GM12878 (cell line): ENCODE measurements around the gene TNPO2. TPM values are rescaled to one million over a fixed set of nuclear protein-coding genes. Genes with fewer than 3 reads are reported as not detected.

Experiments
- ATAC-seq: fragments of 200-7000 bp; cut with Tn5 transposase; 3 replicates; pipeline ENCODE4 v1.9.1; 2020; ENCODE audit warnings: mild to moderate bottlenecking, moderate library complexity
- BruUV-seq: library from RNA; stranded (reverse); fragments of 400-500 nt; replicated peaks from 2 replicates; lab custom pipeline; 2021; lab: Mats Ljungman, UMichigan
- CTCF ChIA-PET: fragments of 300-600 bp; sonication (Branson Sonifier 250); formaldehyde crosslinking; extraction: SDS; loops from one replicate; lab custom pipeline; 2021; ENCODE audit warnings: inconsistent platforms; lab: Yijun Ruan, JAX
- POLR2A ChIA-PET: fragments of 350-600 bp; formaldehyde crosslinking; extraction: SDS; loops from one replicate; lab custom pipeline; 2021; ENCODE audit warnings: inconsistent platforms; lab: Charles Lee
- RAD21 ChIA-PET: fragments of 300-600 bp; sonication (Branson Sonifier 250); formaldehyde crosslinking; loops from one replicate; lab custom pipeline; 2023; ENCODE audit warnings: antibody characterized with exemption; ENCODE audit not compliant: unreplicated experiment; lab: Charles Lee
- SMC1A ChIA-PET: fragments of 300-600 bp; sonication (Branson Sonifier 250); formaldehyde crosslinking; loops from one replicate; lab custom pipeline; 2023; ENCODE audit not compliant: unreplicated experiment, uncharacterized antibody; lab: Charles Lee
- DNase-seq: peaks from one replicate; pipeline ENCODE4 v3.0.0-alpha.2; 2011; ENCODE audit warnings: low read depth, low spot score
- FAIRE-seq: peaks from 3 replicates; lab custom pipeline; 2011; peaks lifted over from hg19 to GRCh38; lab: Jason Lieb, UNC
- H2AFZ ChIP-seq: 2 replicates; pipeline ENCODE4 v1.6.0; 2011; ENCODE audit warnings: low read depth, low read length, control low read depth; ENCODE audit not compliant: control insufficient read depth
- H3K27ac ChIP-seq: 2 replicates; pipeline ENCODE4 v1.5.1; 2011; ENCODE audit warnings: control low read depth; ENCODE audit not compliant: control insufficient read depth, insufficient read depth
- H3K27me3 ChIP-seq, 2 experiments: replicated peaks in 1 of 2; 2 replicates each; pipeline versions ENCODE4 v1.6.0 to v1.6.1; 2011; ENCODE audit warnings: low read length in 1 of 2; ENCODE audit not compliant: control insufficient read depth in 2 of 2, insufficient read depth in 2 of 2
- H3K36me3 ChIP-seq, 2 experiments: 2 replicates each; pipeline ENCODE4 v1.5.1; 2011; ENCODE audit warnings: low read length in 1 of 2; ENCODE audit not compliant: control insufficient read depth in 2 of 2, insufficient read depth in 2 of 2
- H3K4me1 ChIP-seq: 2 replicates; pipeline ENCODE4 v1.6.1; 2011; ENCODE audit warnings: mild to moderate bottlenecking, low read length, moderate library complexity, mixed read lengths; ENCODE audit not compliant: control insufficient read depth, insufficient read depth
- H3K4me2 ChIP-seq: 2 replicates; pipeline ENCODE4 v1.6.0; 2011; ENCODE audit warnings: control low read depth; ENCODE audit not compliant: control insufficient read depth, insufficient read depth
- H3K4me3 ChIP-seq: fragments of 200-600 bp; sonication (generic); 2 replicates; pipeline ENCODE4 v1.5.1; 2016
- H3K79me2 ChIP-seq: 2 replicates; pipeline ENCODE4 v1.6.0; 2011; ENCODE audit warnings: low read length; ENCODE audit not compliant: control insufficient read depth, insufficient read depth
- H3K9ac ChIP-seq: 2 replicates; pipeline ENCODE4 v1.8.0; 2011; ENCODE audit warnings: low read length, control low read depth, mixed read lengths; ENCODE audit not compliant: control insufficient read depth, insufficient read depth
- H3K9me3 ChIP-seq: replicated peaks from 3 replicates; pipeline ENCODE4 v1.5.1; 2011; ENCODE audit warnings: mild to moderate bottlenecking, low read length; ENCODE audit not compliant: control insufficient read depth, insufficient read depth
- H4K20me1 ChIP-seq: 2 replicates; pipeline ENCODE4 v1.6.0; 2011; ENCODE audit not compliant: control insufficient read depth, insufficient read depth
- BCLAF1 ChIP-seq: fragments of 450-650 bp; IDR thresholded peaks from 2 replicates; pipeline ENCODE4 v1.6.1; 2017; ENCODE audit warnings: antibody characterized with exemption, mild to moderate bottlenecking, moderate library complexity
- IRF3 ChIP-seq: fragments of 450-650 bp; IDR thresholded peaks from 2 replicates; pipeline ENCODE4 v1.6.1; 2014; ENCODE audit warnings: mild to moderate bottlenecking
- MLLT1 ChIP-seq: fragments of 450-650 bp; IDR thresholded peaks from 2 replicates; pipeline ENCODE4 v1.6.1; 2016; ENCODE audit warnings: mild to moderate bottlenecking
- POLR2AphosphoS5 ChIP-seq: IDR thresholded peaks from 2 replicates; pipeline ENCODE4 v1.6.1; 2011; ENCODE audit warnings: mild to moderate bottlenecking, low read length, inconsistent platforms
- SIN3A ChIP-seq: IDR thresholded peaks from 2 replicates; pipeline ENCODE4 v1.6.1; 2012; ENCODE audit warnings: low read depth, low read length, improper control_type of control experiment
- SMARCA5 ChIP-seq: fragments of 450-650 bp; IDR thresholded peaks from 2 replicates; pipeline ENCODE4 v1.6.1; 2017; ENCODE audit warnings: mild to moderate bottlenecking
- SP1 ChIP-seq: IDR thresholded peaks from one replicate; pipeline ENCODE4 v1.6.1; 2011; ENCODE audit warnings: low read depth, low read length
- YY1 ChIP-seq: IDR thresholded peaks from 2 replicates; pipeline ENCODE4 v1.6.1; 2011; ENCODE audit warnings: low read depth, mild to moderate bottlenecking, low read length
- WGBS: methylation state at CpG from one replicate; pipeline ENCODE4 v1.1.6; 2016; ENCODE audit warnings: low lambda C conversion rate; ENCODE audit not compliant: insufficient replicate concordance, insufficient coverage; ENCODE audit errors: missing lambda C conversion rate; 5-methylcytosine and 5-hydroxymethylcytosine counted together
- in situ Hi-C: fragments of 300-500 bp; cut with MboI; formaldehyde crosslinking; loops from 9 replicates; pipeline ENCODE4 v1.14.3; 2018; ENCODE audit warnings: mixed read lengths
- intact Hi-C: fragments of 100-400 bp; cut with micrococcal nuclease; formaldehyde crosslinking; loops from one replicate; pipeline ENCODE4 v1.14.2; 2022; ENCODE audit not compliant: unreplicated experiment
- polyA plus RNA-seq, 11 experiments: library from polyadenylated mRNA; depleted of rRNA in 4 of 11; unstranded in 6 of 11; stranded (reverse) in 5 of 11; fragments of >200 nt; fragmentation: Nextera tagmentation in 4 of 11; fragmentation: Illumina TruSeq in 1 of 11; extraction: Ambion mirVana in 4 of 11; extraction: Trizol in 1 of 11; gene quantifications; 1 replicate in 1 of 11; 2 replicates in 10 of 11; pipeline versions ENCODE4 v1.2.1 to v1.2.3, GENCODE V29; 2011 to 2016; ENCODE audit warnings: inconsistent platforms in 2 of 11, missing spikeins in 2 of 11, low read depth in 1 of 11
- total RNA-seq, 4 experiments: library from RNA; depleted of rRNA in 3 of 4; stranded (reverse); fragments of >200 nt in 3 of 4; fragmentation: Illumina TruSeq in 1 of 4; extraction: Trizol in 1 of 4; gene quantifications; 2 replicates each; pipeline versions ENCODE4 v1.2.1 to v1.2.3, GENCODE V29; 2013 to 2021

TNPO2 gene
- total and polyA plus RNA-seq, 10 of the 15 experiments (the other 5 are each of a cell fraction or from before 2014, with no cell fraction given), result 5.5 to 99.7 (median 29.6) TPM

GRCh38 chr19:12736995-12737834 is 13.5 kb upstream of the TNPO2 start, which contains the start of gene GET3 (continued):
- peak; percentile 82 for TF ChIP-seq IRF3
- TF ChIP-seq SP1, result peak; percentile 90

DNA sequence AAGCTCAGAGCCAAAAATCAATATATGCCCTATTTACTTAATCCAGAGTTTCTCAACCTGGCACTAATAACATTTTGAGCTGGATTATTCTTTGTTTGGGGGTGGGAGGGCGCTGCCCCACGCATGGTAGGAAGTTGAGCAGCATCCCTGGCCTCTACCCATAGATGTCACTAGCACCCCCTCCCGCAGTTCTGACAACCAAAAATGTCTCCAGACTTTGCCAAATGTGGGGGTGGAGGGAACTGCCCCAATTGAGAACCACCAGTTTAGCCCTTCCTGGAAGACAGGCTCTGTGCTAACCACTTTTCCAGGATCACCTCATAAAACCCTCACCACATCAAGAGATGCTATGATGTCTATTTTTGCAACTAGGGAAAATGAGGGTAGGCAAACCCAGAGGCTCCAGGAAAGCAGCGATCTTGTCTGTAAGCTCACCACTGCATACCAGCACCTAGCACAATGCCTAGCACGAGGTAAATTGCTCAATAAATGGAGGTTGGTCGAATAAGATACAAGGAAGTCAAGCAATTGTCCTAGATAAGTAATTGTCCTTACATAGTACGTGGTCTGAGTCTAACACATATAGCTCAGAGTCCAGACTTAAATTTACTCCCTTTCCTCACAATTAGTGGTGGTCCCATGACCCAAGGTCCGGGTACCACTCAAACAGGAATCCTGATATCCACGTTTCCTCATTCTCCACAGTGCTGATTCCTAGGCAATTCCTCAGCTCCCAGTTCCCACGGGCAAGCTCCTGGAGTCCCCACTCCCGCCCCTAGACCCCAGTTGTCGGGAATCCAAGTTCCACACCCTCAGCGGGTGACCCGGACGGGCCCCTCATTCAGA is 9.9 kb upstream of the TNPO2 start:
- Histone ChIP-seq H2AFZ (0 out of 2 replicates have a peak overlapping the region, but pooled peaks have one; percentile 8), H3K4me2 (peak overlapping the region; percentile 100), H3K79me2 (peaks cover 49% of the 10 kb centered on the region), H3K9me3 (no peaks in the 10 kb centered on the region; the same call in 2 of the 3 replicates), H3K4me1 (peaks cover 32% of the 10 kb centered on the region), H3K36me3 (peaks cover 20 to 22% of the 10 kb centered on the region in 2 experiments; a peak in 3 of 4 replicates), H3K27me3 (no peaks in the 10 kb centered on the region), H3K4me3 (peak overlapping the region; percentile 93), H3K27ac (peak overlapping the region; percentile 95), H4K20me1 (peaks cover 11% of the 10 kb centered on the region), H3K9ac (peak overlapping the region; percentile 89)
- WGBS, result 1% methylated on average over 15 of the region's 15 CpGs
- CTCF ChIA-PET, result interaction anchor here (0.7 to 4.0 kb wide), 14 partner anchors 8 to 165 kb away, joined by 3 to 30 read pairs (median 6); partner anchors contain the start of genes DHPS, RNASEH2A and TNPO2
- SMC1A ChIA-PET, result interaction anchor here (1.0 to 2.8 kb wide), 5 partner anchors 10 to 67 kb away, joined by 3 to 28 read pairs (median 3); partner anchors contain the start of gene TNPO2
- TSS peak; percentile 60 for BruUV-seq
- ATAC-seq (peak; percentile 39), FAIRE-seq (peak; percentile 44), DNase-seq (no peak)
- intact Hi-C loops (no loop called here), in situ Hi-C loops (no loop called here)
- POLR2A ChIA-PET, result interaction anchor here (0.5 to 2.4 kb wide), 12 partner anchors 11 to 1317 kb away, joined by 3 to 58 read pairs (median 4); partner anchors contain the start of genes DNASE2, FBXW9 and TNPO2
- RAD21 ChIA-PET, result interaction anchor here (0.7 to 4.1 kb wide), 6 partner anchors 11 to 63 kb away, joined by 3 to 31 read pairs (median 4); partner anchors contain the start of genes JUNB and TNPO2
- TF ChIP-seq SIN3A, result no peak
- peak; percentile 84 for TF ChIP-seq YY1
- no peak for TF ChIP-seq BCLAF1
- TF ChIP-seq POLR2AphosphoS5, result peak; percentile 66
- no peak for TF ChIP-seq MLLT1
- peak; percentile 63; the same call in 1 of the 2 replicates for TF ChIP-seq SMARCA5
